HEK293 (cell line): ENCODE data around the gene PRKCZ.

Source experiments
- CTCF ChIA-PET: fragments of 350-600 bp; formaldehyde crosslinking; extraction: SDS; loops from one replicate; lab custom pipeline; 2021; ENCODE audit warnings: antibody characterized with exemption; lab: Yijun Ruan, JAX
- POLR2A ChIA-PET: fragments of 300-600 bp; formaldehyde crosslinking; extraction: SDS; loops from one replicate; lab custom pipeline; 2020; ENCODE audit warnings: antibody characterized with exemption, inconsistent platforms; lab: Yijun Ruan, JAX
- H3K27ac ChIP-seq: fragments of 200-500 bp; sonication (Bioruptor generic); 2 replicates; pipeline ENCODE4 v1.5.1; 2014; ENCODE audit warnings: low read depth, low read length, control low read depth, inconsistent platforms; ENCODE audit errors: extremely low read depth
- H3K36me3 ChIP-seq, 2 experiments: fragments of 200-500 bp in 1 of 2; sonication (Bioruptor generic) in 1 of 2; 1 replicate in 1 of 2; 2 replicates in 1 of 2; pipeline ENCODE4 v1.5.1; 2014 to 2017; ENCODE audit warnings: inconsistent platforms in 2 of 2, low read length in 2 of 2; ENCODE audit not compliant: control insufficient read depth in 2 of 2, insufficient read depth in 1 of 2
- H3K4me1 ChIP-seq: fragments of 200-500 bp; sonication (Bioruptor generic); 2 replicates; pipeline ENCODE4 v1.5.1; 2014; ENCODE audit warnings: mild to moderate bottlenecking, low read length, inconsistent platforms; ENCODE audit not compliant: control insufficient read depth, insufficient read depth
- H3K4me3 ChIP-seq: 2 replicates; pipeline ENCODE4 v1.5.1; 2011; ENCODE audit warnings: low read depth, mild to moderate bottlenecking, control low read depth, low read length, moderate library complexity
- H3K9me3 ChIP-seq: fragments of 200-500 bp; sonication (Bioruptor generic); 2 replicates; pipeline ENCODE4 v1.5.1; 2014; ENCODE audit warnings: low read depth, low read length, inconsistent platforms; ENCODE audit not compliant: control insufficient read depth, insufficient read depth
- BCL11B ChIP-seq: fragments of 450-650 bp; formaldehyde crosslinking; IDR thresholded peaks from 2 replicates; pipeline ENCODE4 v1.5.1; 2016; ENCODE audit warnings: low read depth, missing biosample characterization, missing genetic modification characterization
- GLI4 ChIP-seq: fragments of 450-650 bp; formaldehyde crosslinking; IDR thresholded peaks from 2 replicates; pipeline ENCODE4 v1.5.1; 2016; ENCODE audit warnings: missing biosample characterization, missing genetic modification characterization
- GLIS2 ChIP-seq: fragments of 450-650 bp; formaldehyde crosslinking; IDR thresholded peaks from 2 replicates; pipeline ENCODE4 v1.5.1; 2016; ENCODE audit warnings: missing biosample characterization, missing genetic modification characterization
- KLF7 ChIP-seq: fragments of 450-650 bp; formaldehyde crosslinking; IDR thresholded peaks from 2 replicates; pipeline ENCODE4 v1.5.1; 2016; ENCODE audit warnings: missing biosample characterization, missing genetic modification characterization, borderline replicate concordance
- SCRT1 ChIP-seq: fragments of 450-650 bp; formaldehyde crosslinking; IDR thresholded peaks from 2 replicates; pipeline ENCODE4 v1.5.1; 2016; ENCODE audit warnings: missing biosample characterization, missing genetic modification characterization, borderline replicate concordance
- SP2 ChIP-seq: fragments of 450-650 bp; formaldehyde crosslinking; IDR thresholded peaks from 2 replicates; pipeline ENCODE4 v1.5.1; 2016; ENCODE audit warnings: missing biosample characterization, missing genetic modification characterization
- ZBTB10 ChIP-seq: fragments of 450-650 bp; formaldehyde crosslinking; IDR thresholded peaks from 2 replicates; pipeline ENCODE4 v1.5.1; 2016; ENCODE audit warnings: missing biosample characterization, missing genetic modification characterization
- ZBTB11 ChIP-seq: fragments of 450-650 bp; formaldehyde crosslinking; conservative IDR thresholded peaks from 2 replicates; pipeline ENCODE4 v1.5.1; 2016; ENCODE audit warnings: low read depth, missing biosample characterization, missing genetic modification characterization
- ZBTB7A ChIP-seq: fragments of 450-650 bp; formaldehyde crosslinking; IDR thresholded peaks from 2 replicates; pipeline ENCODE4 v1.5.1; 2016; ENCODE audit warnings: low read depth, missing biosample characterization, missing genetic modification characterization
- ZBTB8A ChIP-seq: fragments of 450-650 bp; formaldehyde crosslinking; IDR thresholded peaks from 2 replicates; pipeline ENCODE4 v1.5.1; 2016; ENCODE audit warnings: missing biosample characterization, missing genetic modification characterization
- ZFP69B ChIP-seq: fragments of 450-650 bp; formaldehyde crosslinking; IDR thresholded peaks from 2 replicates; pipeline ENCODE4 v1.5.1; 2016; ENCODE audit warnings: missing biosample characterization, missing genetic modification characterization
- ZIC2 ChIP-seq: fragments of 450-650 bp; formaldehyde crosslinking; IDR thresholded peaks from 2 replicates; pipeline ENCODE4 v1.5.1; 2016; ENCODE audit warnings: missing biosample characterization, missing genetic modification characterization
- ZNF112 ChIP-seq: fragments of 450-650 bp; formaldehyde crosslinking; IDR thresholded peaks from 2 replicates; pipeline ENCODE4 v1.5.0; 2017; ENCODE audit warnings: missing biosample characterization, missing genetic modification characterization
- ZNF169 ChIP-seq: fragments of 450-650 bp; formaldehyde crosslinking; IDR thresholded peaks from 2 replicates; pipeline ENCODE4 v1.5.1; 2016; ENCODE audit warnings: missing biosample characterization, missing genetic modification characterization
- ZNF24 ChIP-seq: fragments of 450-650 bp; formaldehyde crosslinking; IDR thresholded peaks from 2 replicates; pipeline ENCODE4 v1.5.1; 2016; ENCODE audit warnings: missing biosample characterization, missing genetic modification characterization
- ZNF26 ChIP-seq: fragments of 450-650 bp; formaldehyde crosslinking; IDR thresholded peaks from 2 replicates; pipeline ENCODE4 v1.5.1; 2016; ENCODE audit warnings: missing biosample characterization, missing genetic modification characterization
- ZNF335 ChIP-seq: fragments of 450-650 bp; formaldehyde crosslinking; conservative IDR thresholded peaks from 2 replicates; pipeline ENCODE4 v1.5.1; 2016; ENCODE audit warnings: missing biosample characterization, missing genetic modification characterization
- ZNF433 ChIP-seq: fragments of 450-650 bp; formaldehyde crosslinking; IDR thresholded peaks from 2 replicates; pipeline ENCODE4 v1.5.1; 2016; ENCODE audit warnings: missing biosample characterization, missing genetic modification characterization, low read depth
- ZNF501 ChIP-seq: fragments of 450-650 bp; formaldehyde crosslinking; IDR thresholded peaks from 2 replicates; pipeline ENCODE4 v1.5.1; 2016; ENCODE audit warnings: missing biosample characterization, missing genetic modification characterization
- ZNF629 ChIP-seq: fragments of 450-650 bp; formaldehyde crosslinking; IDR thresholded peaks from 2 replicates; pipeline ENCODE4 v1.5.1; 2017; ENCODE audit warnings: missing biosample characterization, missing genetic modification characterization
- ZNF670 ChIP-seq: fragments of 450-650 bp; formaldehyde crosslinking; IDR thresholded peaks from 2 replicates; pipeline ENCODE4 v1.5.1; 2016; ENCODE audit warnings: missing biosample characterization, missing genetic modification characterization, low read depth
- TF ChIP-seq, protein P1 (sequence below): fragments of 450-650 bp; formaldehyde crosslinking; IDR thresholded peaks from 2 replicates; pipeline ENCODE4 v1.5.1; 2016; ENCODE audit warnings: missing biosample characterization, missing genetic modification characterization
- TF ChIP-seq, protein P2 (sequence below): fragments of 450-650 bp; formaldehyde crosslinking; IDR thresholded peaks from 2 replicates; pipeline ENCODE4 v1.5.1; 2016; ENCODE audit warnings: missing biosample characterization, missing genetic modification characterization
- TF ChIP-seq, protein P3 (sequence below): fragments of 450-650 bp; formaldehyde crosslinking; IDR thresholded peaks from 2 replicates; pipeline ENCODE4 v1.5.1; 2017; ENCODE audit warnings: missing biosample characterization, missing genetic modification characterization

PRKCZ gene

GRCh38 chr1:2049718-2050431, at the start of gene PRKCZ:
PRKCZ (plus strand) TSS chr1:2050411; CDS start chr1:2050631, 220 bp downstream.
- Histone ChIP-seq H3K4me1 (no peaks in the 10 kb centered on the region; the same call in 1 of the 2 replicates), H3K9me3 (no peaks in the 10 kb centered on the region), H3K36me3 (no peaks in the 10 kb centered on the region), H3K4me3 (peak within 1 kb of the TSS; percentile 75), H3K27ac (peak within 1 kb of the TSS; percentile 72)
- ChIA-PET POLR2A (no interaction called here), CTCF (interaction anchor here (0.6 to 2.0 kb wide), 5 partner anchors 9 to 125 kb away, joined by 3 to 16 read pairs (median 4); no protein-coding TSS in a partner anchor)
- TF ChIP-seq ZNF24 (tag by site-specific recombination): peak; percentile 65; the same call in 1 of the 2 replicates
- TF ChIP-seq ZNF26 (tag by site-specific recombination): no peak
- TF ChIP-seq, protein P1, sequence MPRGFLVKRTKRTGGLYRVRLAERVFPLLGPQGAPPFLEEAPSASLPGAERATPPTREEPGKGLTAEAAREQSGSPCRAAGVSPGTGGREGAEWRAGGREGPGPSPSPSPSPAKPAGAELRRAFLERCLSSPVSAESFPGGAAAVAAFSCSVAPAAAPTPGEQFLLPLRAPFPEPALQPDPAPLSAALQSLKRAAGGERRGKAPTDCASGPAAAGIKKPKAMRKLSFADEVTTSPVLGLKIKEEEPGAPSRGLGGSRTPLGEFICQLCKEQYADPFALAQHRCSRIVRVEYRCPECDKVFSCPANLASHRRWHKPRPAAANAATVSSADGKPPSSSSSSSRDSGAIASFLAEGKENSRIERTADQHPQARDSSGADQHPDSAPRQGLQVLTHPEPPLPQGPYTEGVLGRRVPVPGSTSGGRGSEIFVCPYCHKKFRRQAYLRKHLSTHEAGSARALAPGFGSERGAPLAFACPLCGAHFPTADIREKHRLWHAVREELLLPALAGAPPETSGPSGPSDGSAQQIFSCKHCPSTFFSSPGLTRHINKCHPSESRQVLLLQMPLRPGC (tag by site-specific recombination): no peak
- TF ChIP-seq, protein P2, sequence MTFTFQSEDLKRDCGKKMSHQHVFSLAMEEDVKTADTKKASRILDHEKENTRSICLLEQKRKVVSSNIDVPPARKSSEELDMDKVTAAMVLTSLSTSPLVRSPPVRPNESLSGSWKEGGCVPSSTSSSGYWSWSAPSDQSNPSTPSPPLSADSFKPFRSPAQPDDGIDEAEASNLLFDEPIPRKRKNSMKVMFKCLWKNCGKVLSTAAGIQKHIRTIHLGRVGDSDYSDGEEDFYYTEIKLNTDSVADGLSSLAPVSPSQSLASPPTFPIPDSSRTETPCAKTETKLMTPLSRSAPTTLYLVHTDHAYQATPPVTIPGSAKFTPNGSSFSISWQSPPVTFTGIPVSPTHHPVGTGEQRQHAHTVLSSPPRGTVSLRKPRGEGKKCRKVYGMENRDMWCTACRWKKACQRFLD (tag by site-specific recombination): no peak
- TF ChIP-seq ZFP69B: peak; percentile 64; the same call in 1 of the 2 replicates
- peak; percentile 84 for TF ChIP-seq ZNF335 (tag by site-specific recombination)
- 0 out of 2 replicates have a peak, but pooled peaks have one; percentile 36 for TF ChIP-seq ZNF501
- TF ChIP-seq ZNF629 (tag by site-specific recombination): 0 out of 2 replicates have a peak, but pooled peaks have one; percentile 32
- peak; percentile 37 for TF ChIP-seq ZIC2 (tag by site-specific recombination)
- TF ChIP-seq ZBTB10 (tag by site-specific recombination): peak; percentile 32; the same call in 1 of the 2 replicates
- no peak for TF ChIP-seq ZNF433
- TF ChIP-seq BCL11B: peak; percentile 87
- TF ChIP-seq GLI4 (tag by site-specific recombination): no peak
- no peak for TF ChIP-seq ZBTB11 (tag by site-specific recombination)
- peak; percentile 28 for TF ChIP-seq SP2
- peak; percentile 55; the same call in 1 of the 2 replicates for TF ChIP-seq ZBTB7A (tag by site-specific recombination)
- TF ChIP-seq ZNF112 (tag by site-specific recombination): no peak
- TF ChIP-seq ZNF169 (tag by site-specific recombination): no peak
- TF ChIP-seq ZBTB8A: 0 out of 2 replicates have a peak, but pooled peaks have one; percentile 12
- TF ChIP-seq SCRT1 (tag by site-specific recombination): no peak
- TF ChIP-seq GLIS2 (tag by site-specific recombination): peak; percentile 95
- TF ChIP-seq, protein P3, sequence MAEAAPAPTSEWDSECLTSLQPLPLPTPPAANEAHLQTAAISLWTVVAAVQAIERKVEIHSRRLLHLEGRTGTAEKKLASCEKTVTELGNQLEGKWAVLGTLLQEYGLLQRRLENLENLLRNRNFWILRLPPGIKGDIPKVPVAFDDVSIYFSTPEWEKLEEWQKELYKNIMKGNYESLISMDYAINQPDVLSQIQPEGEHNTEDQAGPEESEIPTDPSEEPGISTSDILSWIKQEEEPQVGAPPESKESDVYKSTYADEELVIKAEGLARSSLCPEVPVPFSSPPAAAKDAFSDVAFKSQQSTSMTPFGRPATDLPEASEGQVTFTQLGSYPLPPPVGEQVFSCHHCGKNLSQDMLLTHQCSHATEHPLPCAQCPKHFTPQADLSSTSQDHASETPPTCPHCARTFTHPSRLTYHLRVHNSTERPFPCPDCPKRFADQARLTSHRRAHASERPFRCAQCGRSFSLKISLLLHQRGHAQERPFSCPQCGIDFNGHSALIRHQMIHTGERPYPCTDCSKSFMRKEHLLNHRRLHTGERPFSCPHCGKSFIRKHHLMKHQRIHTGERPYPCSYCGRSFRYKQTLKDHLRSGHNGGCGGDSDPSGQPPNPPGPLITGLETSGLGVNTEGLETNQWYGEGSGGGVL (tag by site-specific recombination): peak; percentile 60; the same call in 1 of the 2 replicates
- peak; percentile 40; the same call in 1 of the 2 replicates for TF ChIP-seq KLF7 (tag by site-specific recombination)
- TF ChIP-seq ZNF670: no peak
